Inflammatory macrophage treated with lipopolysaccharide for 1 hour (primary cell): ENCODE results near the gene NXPH4.

ENCODE experiments used
- DNase-seq, 2 donors: peaks; one replicate each; pipeline ENCODE4 v3.0.0-alpha.2; 2020 to 2022

The NXPH4 gene

GRCh38 chr12:57244312-57244696 lies 27.7 kb downstream of the NXPH4 start:
- DNase-seq = no peak

- DNase-seq = no peak
Measured at GRCh38 chr12:57247041-57247440, 30.4 kb downstream of the NXPH4 start.

GRCh38 chr12:57248934-57249742 lies 32.5 kb downstream of the NXPH4 start:
- peak; percentile 73 for DNase-seq

- no peak for DNase-seq
Measured at GRCh38 chr12:57250541-57250940, 33.9 kb downstream of the NXPH4 start.

- no peak for DNase-seq
Measured at GRCh38 chr12:57250956-57251355, 34.4 kb downstream of the NXPH4 start, which contains the start of gene STAC3. TSS of gene STAC3 (minus strand) at chr12:57251187. CDS start at chr12:57249636, 1,551 bp downstream.

GRCh38 chr12:57254506-57255280 lies 38.1 kb downstream of the NXPH4 start:
- DNase-seq = no peak

- DNase-seq = no peak
Measured at GRCh38 chr12:57255916-57256315, 39.3 kb downstream of the NXPH4 start.

- DNase-seq = no peak
Measured at GRCh38 chr12:57258977-57259970, 42.7 kb downstream of the NXPH4 start.

- no peak for DNase-seq
Measured at GRCh38 chr12:57260366-57260765, 43.8 kb downstream of the NXPH4 start.

GRCh38 chr12:57261428-57261865 lies 44.9 kb downstream of the NXPH4 start:
- no peak for DNase-seq

GRCh38 chr12:57262126-57262822 lies 45.7 kb downstream of the NXPH4 start:
- no peak for DNase-seq

GRCh38 chr12:57263096-57263495 lies 46.5 kb downstream of the NXPH4 start:
- DNase-seq = no peak

GRCh38 chr12:57266681-57267080 lies 50.1 kb downstream of the NXPH4 start:
- DNase-seq = no peak

- peak; percentile 23 to 41 for DNase-seq
Measured at GRCh38 chr12:57268264-57268663, 51.7 kb downstream of the NXPH4 start.

GRCh38 chr12:57270966-57271470 lies 54.4 kb downstream of the NXPH4 start:
- no peak for DNase-seq

GRCh38 chr12:57272337-57273151 lies 56.0 kb downstream of the NXPH4 start:
- DNase-seq = no peak

GRCh38 chr12:57273516-57273915 lies 56.9 kb downstream of the NXPH4 start:
- DNase-seq = no peak
